C4-2B (cell line): ENCODE data around the gene NBEAL2.

Source experiments
- H3K27ac ChIP-seq: fragments of 450-650 bp; 2 replicates; pipeline ENCODE4 v1.5.1; 2017
- ZFX ChIP-seq: fragments of 450-650 bp; IDR thresholded peaks from 2 replicates; pipeline ENCODE4 v1.6.1; 2017
- TF ChIP-seq, protein P1 (sequence below): fragments of 450-650 bp; conservative IDR thresholded peaks from 2 replicates; pipeline ENCODE4 v1.5.1; 2017; ENCODE audit warnings: mild to moderate bottlenecking

NBEAL2 gene

DNA sequence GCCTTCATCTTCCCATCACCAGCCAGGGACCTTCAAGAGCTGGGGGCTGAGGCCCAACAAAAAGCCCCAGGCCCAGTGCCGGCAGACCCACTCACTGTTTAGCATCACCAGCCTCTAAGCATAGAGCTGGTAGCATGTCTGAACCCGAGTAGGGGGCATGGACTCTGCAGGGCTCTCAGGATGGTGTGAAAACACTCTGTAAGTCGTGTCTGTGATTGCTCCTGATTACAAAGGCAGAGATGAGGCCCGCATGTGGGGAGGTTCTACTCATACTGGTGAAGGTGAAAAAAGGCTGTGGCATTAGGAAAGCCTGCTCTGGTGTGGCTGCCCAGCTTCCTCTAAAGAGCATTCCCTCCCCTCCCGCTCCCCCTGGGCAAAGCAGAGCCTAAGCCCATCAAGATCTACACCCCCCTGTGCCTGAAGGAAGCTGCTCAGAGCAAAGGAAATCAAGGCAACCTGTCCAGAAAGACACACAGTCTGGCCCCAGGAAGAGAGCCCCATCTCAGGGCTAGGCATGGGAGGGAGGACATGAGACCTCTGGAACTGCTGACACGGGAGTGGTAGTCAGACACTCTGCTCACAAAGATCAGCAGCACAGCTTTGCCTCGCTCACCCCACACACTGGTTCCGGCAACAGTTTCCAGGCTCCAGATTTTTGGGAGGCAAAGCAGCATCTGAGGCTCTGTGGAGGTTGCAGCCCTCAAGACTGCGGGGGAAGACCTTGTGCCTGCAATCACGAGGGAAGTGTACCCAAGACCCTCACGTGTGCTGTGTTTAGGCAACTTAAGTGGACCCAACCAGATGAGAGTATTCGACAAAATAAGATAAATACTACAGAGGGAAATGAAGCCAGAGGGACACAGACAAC, 39.7 kb upstream of the NBEAL2 start:
- no peak overlapping the region for H3K27ac ChIP-seq
- no peak for TF ChIP-seq ZFX

DNA sequence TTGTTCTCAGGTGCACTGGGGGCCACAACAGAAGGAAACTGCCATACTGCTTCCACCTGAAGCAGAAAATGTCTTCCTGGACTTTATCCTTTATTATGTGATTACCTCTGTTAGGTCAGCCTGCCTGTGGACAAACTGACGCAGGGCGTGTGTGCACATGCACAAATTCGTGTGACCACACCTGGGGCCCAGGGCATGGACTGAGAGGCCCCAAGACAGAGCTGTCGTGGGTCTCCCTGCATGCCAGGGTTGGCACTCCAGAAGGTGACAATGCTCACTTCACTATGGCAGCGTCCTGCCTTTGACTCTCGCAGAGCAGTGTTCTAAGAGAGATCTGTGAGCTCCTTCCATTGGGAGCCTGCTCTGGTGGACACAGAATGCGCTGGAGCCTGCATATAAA, 37.4 kb upstream of the NBEAL2 start:
- no peak for TF ChIP-seq ZFX
- TF ChIP-seq, protein P1, sequence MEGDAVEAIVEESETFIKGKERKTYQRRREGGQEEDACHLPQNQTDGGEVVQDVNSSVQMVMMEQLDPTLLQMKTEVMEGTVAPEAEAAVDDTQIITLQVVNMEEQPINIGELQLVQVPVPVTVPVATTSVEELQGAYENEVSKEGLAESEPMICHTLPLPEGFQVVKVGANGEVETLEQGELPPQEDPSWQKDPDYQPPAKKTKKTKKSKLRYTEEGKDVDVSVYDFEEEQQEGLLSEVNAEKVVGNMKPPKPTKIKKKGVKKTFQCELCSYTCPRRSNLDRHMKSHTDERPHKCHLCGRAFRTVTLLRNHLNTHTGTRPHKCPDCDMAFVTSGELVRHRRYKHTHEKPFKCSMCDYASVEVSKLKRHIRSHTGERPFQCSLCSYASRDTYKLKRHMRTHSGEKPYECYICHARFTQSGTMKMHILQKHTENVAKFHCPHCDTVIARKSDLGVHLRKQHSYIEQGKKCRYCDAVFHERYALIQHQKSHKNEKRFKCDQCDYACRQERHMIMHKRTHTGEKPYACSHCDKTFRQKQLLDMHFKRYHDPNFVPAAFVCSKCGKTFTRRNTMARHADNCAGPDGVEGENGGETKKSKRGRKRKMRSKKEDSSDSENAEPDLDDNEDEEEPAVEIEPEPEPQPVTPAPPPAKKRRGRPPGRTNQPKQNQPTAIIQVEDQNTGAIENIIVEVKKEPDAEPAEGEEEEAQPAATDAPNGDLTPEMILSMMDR: no peak
- H3K27ac ChIP-seq: no peak overlapping the region

GRCh38 chr3:46942481-46943236, 36.8 kb upstream of the NBEAL2 start:
- no peak overlapping the region for H3K27ac ChIP-seq

DNA sequence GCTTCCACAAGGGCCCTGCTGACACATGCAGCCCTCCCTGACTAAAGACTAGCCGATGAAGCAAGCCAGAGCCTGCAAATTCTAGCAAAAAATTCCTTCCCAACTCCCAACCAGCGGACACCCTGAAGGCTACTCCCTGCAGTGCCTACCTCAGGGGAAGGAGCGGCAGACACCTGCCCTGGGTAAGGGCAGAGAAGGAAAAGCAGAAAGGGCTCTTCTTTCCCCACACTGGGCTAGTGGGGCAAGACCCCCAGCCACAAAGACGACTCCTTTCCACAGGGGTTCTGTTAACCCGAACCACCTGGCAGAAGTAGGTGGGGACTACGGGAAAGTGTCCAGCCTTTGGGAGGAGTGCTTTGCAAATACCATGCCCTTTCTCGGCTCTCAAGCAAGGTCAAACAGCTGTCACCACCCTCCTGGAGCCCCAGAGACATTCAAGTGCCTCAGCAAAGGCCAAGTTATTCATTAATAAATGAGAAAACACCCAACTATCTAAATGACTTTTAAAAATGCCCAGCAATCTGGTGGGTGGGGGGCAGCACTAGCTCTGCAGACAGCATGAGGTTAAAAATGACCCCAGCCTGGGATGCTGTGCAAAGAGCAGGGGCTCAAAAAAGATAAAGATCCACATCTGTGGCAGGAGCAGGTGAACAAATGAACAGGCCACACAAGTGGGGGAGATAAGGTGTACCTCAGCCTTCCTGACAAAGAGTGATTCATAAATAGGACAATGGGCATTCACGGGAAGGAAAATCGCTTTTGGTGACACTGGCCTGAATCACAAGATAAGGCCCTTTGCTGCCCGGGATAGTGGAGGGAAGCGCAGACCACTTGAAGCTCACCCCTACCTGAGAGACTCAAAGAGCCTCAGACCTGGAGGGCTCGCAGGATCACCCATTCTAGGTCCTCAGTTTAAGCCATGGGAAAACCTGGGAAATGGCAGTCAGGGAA, 36.0 kb upstream of the NBEAL2 start:
- no peak overlapping the region for H3K27ac ChIP-seq
- TF ChIP-seq, protein P1: no peak
- TF ChIP-seq ZFX: no peak

More at GRCh38 chr3:46942481-46943236, 36.8 kb upstream of the NBEAL2 start:
- TF ChIP-seq, protein P1: no peak
- TF ChIP-seq ZFX: no peak

DNA sequence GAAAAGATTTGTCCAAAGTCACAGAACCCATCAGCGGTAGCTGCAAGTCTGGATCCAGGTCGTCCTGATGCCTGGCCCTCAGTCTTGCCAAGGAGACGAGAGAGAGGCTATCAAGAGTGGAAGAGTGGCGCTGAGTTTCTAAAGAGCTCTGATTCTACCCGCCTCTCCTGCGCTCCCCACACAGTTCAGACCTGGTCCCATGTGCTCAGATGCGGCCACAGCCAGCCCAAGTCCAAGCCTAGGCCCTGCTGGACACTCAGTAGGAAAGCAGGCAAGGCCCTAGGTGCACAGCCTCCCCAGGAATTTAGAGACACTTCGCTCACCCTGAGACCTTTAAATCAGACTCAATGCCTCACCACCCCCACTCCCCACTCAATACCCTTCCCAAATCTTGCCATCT, 35.3 kb upstream of the NBEAL2 start:
- H3K27ac ChIP-seq: no peak overlapping the region
- TF ChIP-seq, protein P1: no peak
- no peak for TF ChIP-seq ZFX

DNA sequence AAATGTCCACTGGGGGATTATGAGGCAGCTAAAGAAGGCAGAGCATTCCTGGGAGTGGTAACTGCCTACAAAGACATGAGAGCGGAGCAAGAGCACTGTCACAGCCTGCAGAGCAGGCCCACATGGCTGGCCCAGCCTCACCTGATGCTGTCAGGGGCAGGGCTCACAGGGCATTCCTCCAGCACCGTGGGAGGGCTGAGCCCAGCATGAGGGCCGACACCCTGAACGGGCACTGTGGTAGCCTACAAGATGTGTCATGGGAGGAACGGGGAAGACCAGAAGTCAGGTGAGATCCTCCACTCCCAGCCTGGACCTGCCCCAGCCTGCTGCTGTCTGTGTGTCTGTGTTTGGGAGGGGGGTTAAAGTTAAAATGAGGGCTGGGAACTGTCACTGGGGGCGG, 33.0 kb upstream of the NBEAL2 start:
- peak overlapping the region; percentile 57; the same call in 1 of the 2 replicates for H3K27ac ChIP-seq
- no peak for TF ChIP-seq ZFX

GRCh38 chr3:46946856-46947545, 32.5 kb upstream of the NBEAL2 start:
- H3K27ac ChIP-seq: peak overlapping the region; percentile 57

More at GRCh38 chr3:46946856-46947545, 32.5 kb upstream of the NBEAL2 start:
- TF ChIP-seq, protein P1: no peak
- no peak for TF ChIP-seq ZFX
